C4-2B (cell line): Measurements from ENCODE around the gene MFAP4.

Experiments used
- ZFX ChIP-seq: fragments of 450-650 bp; IDR thresholded peaks from 2 replicates; pipeline ENCODE4 v1.6.1; 2017
- TF ChIP-seq, protein P1 (sequence below): fragments of 450-650 bp; conservative IDR thresholded peaks from 2 replicates; pipeline ENCODE4 v1.5.1; 2017; ENCODE audit warnings: mild to moderate bottlenecking

- TF ChIP-seq, protein P1, sequence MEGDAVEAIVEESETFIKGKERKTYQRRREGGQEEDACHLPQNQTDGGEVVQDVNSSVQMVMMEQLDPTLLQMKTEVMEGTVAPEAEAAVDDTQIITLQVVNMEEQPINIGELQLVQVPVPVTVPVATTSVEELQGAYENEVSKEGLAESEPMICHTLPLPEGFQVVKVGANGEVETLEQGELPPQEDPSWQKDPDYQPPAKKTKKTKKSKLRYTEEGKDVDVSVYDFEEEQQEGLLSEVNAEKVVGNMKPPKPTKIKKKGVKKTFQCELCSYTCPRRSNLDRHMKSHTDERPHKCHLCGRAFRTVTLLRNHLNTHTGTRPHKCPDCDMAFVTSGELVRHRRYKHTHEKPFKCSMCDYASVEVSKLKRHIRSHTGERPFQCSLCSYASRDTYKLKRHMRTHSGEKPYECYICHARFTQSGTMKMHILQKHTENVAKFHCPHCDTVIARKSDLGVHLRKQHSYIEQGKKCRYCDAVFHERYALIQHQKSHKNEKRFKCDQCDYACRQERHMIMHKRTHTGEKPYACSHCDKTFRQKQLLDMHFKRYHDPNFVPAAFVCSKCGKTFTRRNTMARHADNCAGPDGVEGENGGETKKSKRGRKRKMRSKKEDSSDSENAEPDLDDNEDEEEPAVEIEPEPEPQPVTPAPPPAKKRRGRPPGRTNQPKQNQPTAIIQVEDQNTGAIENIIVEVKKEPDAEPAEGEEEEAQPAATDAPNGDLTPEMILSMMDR = no peak
- no peak for TF ChIP-seq ZFX
Observed at GRCh38 chr17:19403021-19403420, 16.0 kb upstream of the MFAP4 start.
